Measurements from ENCODE around the gene OGN. TPM values are rescaled to one million over a fixed set of nuclear protein-coding genes. Genes with fewer than 3 reads are reported as not detected.

Gene OGN
- total and polyA plus RNA-seq, 2 donors (not counting 1 experiment from before 2014, with no cell fraction given): not detected

DNA sequence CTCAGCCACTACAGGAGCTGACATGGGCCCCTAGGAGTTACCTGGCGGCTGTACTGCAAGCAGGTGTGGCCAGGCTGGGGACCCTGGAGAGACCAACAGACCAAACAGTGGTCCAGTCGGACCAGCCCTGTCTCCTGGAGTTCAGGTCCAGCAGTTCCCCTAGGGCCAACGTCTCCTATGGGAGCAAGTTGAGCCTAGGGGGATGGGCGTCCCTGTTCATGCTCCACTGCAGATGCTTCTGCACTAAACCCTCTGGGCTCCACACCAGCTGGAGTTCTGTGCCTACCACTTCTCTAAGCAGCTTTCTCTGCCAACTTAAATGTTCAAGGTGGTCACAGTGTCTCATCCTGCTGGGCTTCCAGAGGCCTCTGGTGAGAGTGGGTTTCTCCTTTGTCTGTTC is 40.5 kb upstream of the OGN start:
- no peak overlapping the region for H3K4me2 ChIP-seq (replicated peaks; ENCODE audit: low read depth, low read length, poor library complexity, severe bottlenecking)
- no peak overlapping the region for H3K4me3 Mint-ChIP-seq
- intact Hi-C loops (cut with micrococcal nuclease): no loop called here

DNA sequence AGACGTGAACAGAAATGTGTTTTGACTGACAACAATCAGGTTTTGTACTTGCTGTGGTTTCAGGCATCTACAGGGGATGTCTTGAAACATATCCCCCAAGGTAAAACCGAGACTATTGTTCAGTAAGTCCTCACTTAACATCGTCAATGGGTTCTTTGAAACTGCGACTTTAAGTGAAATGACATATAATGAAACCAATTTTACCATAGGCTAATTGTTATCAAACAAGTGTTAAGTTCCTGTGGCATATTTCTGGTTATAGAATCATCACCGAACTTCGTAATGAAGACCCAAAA is 36.3 kb upstream of the OGN start:
- H3K4me3 Mint-ChIP-seq: no peak overlapping the region
- Histone ChIP-seq H4K20me1 (ENCODE audit: control insufficient read depth, insufficient read depth, low read length, poor library complexity, severe bottlenecking) (no peaks in the 10 kb centered on the region), H3K4me2 (replicated peaks; ENCODE audit: low read depth, low read length, poor library complexity, severe bottlenecking) (no peak overlapping the region), H3K9ac (ENCODE audit: low read length) (no peak overlapping the region), H3K79me2 (ENCODE audit: control insufficient read depth, insufficient read depth, low read length) (no peaks in the 10 kb centered on the region), H3K27ac (ENCODE audit: low read length in 2 of 2) (no peak overlapping the region), H3K36me3 (replicated peaks in 1 of 2; ENCODE audit: control extremely low read depth in 1 of 2, control insufficient read depth in 1 of 2, extremely low read depth in 1 of 2, insufficient read depth in 2 of 2, low read length in 1 of 2) (no peaks in the 10 kb centered on the region), H2AFZ (ENCODE audit: insufficient read depth, low read depth, low read length, poor library complexity, severe bottlenecking) (no peak overlapping the region), H3K4me3 (ENCODE audit: control extremely low read depth in 1 of 5, extremely low read depth in 1 of 5, insufficient read depth in 1 of 5, low read depth in 2 of 5, low read length in 4 of 5) (no peak overlapping the region), H3K9me3 (ENCODE audit: control extremely low read depth in 1 of 3, control insufficient read depth in 2 of 3, insufficient read depth in 1 of 3, low read length in 2 of 3) (no peaks in the 10 kb centered on the region), H3K27me3 (replicated peaks in 1 of 4; ENCODE audit: control extremely low read depth in 1 of 4, control insufficient read depth in 3 of 4, insufficient read depth in 4 of 4, low read length in 3 of 4) (no peaks in the 10 kb centered on the region), H3K4me1 (ENCODE audit: control insufficient read depth in 2 of 2, insufficient read depth in 2 of 2, low read length in 2 of 2) (no peaks in the 10 kb centered on the region)
- H3K4me1 Mint-ChIP-seq: no peaks in the 10 kb centered on the region
- TF ChIP-seq EZH2 (IDR thresholded peaks at IDR 0.05; ENCODE audit: borderline replicate concordance, insufficient read depth, low read depth, low read length, poor library complexity, severe bottlenecking): no peak
- TF ChIP-seq, protein P1, sequence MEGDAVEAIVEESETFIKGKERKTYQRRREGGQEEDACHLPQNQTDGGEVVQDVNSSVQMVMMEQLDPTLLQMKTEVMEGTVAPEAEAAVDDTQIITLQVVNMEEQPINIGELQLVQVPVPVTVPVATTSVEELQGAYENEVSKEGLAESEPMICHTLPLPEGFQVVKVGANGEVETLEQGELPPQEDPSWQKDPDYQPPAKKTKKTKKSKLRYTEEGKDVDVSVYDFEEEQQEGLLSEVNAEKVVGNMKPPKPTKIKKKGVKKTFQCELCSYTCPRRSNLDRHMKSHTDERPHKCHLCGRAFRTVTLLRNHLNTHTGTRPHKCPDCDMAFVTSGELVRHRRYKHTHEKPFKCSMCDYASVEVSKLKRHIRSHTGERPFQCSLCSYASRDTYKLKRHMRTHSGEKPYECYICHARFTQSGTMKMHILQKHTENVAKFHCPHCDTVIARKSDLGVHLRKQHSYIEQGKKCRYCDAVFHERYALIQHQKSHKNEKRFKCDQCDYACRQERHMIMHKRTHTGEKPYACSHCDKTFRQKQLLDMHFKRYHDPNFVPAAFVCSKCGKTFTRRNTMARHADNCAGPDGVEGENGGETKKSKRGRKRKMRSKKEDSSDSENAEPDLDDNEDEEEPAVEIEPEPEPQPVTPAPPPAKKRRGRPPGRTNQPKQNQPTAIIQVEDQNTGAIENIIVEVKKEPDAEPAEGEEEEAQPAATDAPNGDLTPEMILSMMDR (IDR thresholded peaks at IDR 0.05): no peak
- ChIA-PET POLR2A (no interaction called here), CTCF (interaction anchor here (0.5 to 5.9 kb wide), 2 partner anchors 303 to 1525 kb away, joined by 3 to 57 read pairs; no protein-coding TSS in a partner anchor)
- no peaks in the 10 kb centered on the region for H3K27me3 Mint-ChIP-seq
- ATAC-seq (ENCODE audit: low read depth) (no peak), DNase-seq (no peak)
- H3K9me3 Mint-ChIP-seq (ENCODE audit: insufficient read depth): no peaks in the 10 kb centered on the region
- H3K27ac Mint-ChIP-seq: no peak overlapping the region
- WGBS (ENCODE audit: insufficient coverage): 80% methylated on average over 1 of the region's 6 CpGs
- intact Hi-C loops (cut with micrococcal nuclease): no loop called here

More for the DNA sequence above, 40.5 kb upstream of the OGN start:
- no peaks in the 10 kb centered on the region for H3K27me3 ChIP-seq (replicated peaks in 1 of 4; ENCODE audit: control extremely low read depth in 1 of 4, control insufficient read depth in 3 of 4, insufficient read depth in 4 of 4, low read length in 3 of 4)
- H3K27me3 Mint-ChIP-seq: no peaks in the 10 kb centered on the region
- peaks cover 0 to 3% (median 0%) of the 10 kb centered on the region in 3 donors for H3K9me3 ChIP-seq (ENCODE audit: control extremely low read depth in 1 of 3, control insufficient read depth in 2 of 3, insufficient read depth in 1 of 3, low read length in 2 of 3)
- no peak for DNase-seq
- ChIA-PET POLR2A (no interaction called here), CTCF (interaction anchor here (1.5 kb wide), 1 partner anchor 305 kb away, joined by 3 read pairs; no protein-coding TSS in a partner anchor)
- no peaks in the 10 kb centered on the region for H4K20me1 ChIP-seq (ENCODE audit: control insufficient read depth, insufficient read depth, low read length, poor library complexity, severe bottlenecking)
- no peaks in the 10 kb centered on the region for H3K4me1 Mint-ChIP-seq
- ATAC-seq (ENCODE audit: low read depth): no peak
- no peaks in the 10 kb centered on the region for H3K79me2 ChIP-seq (ENCODE audit: control insufficient read depth, insufficient read depth, low read length)
- WGBS (ENCODE audit: insufficient coverage): 95% methylated on average over 4 of the region's 4 CpGs
- H3K27ac ChIP-seq (ENCODE audit: low read length in 2 of 2): no peak overlapping the region
- H3K9ac ChIP-seq (ENCODE audit: low read length): no peak overlapping the region
- no peaks in the 10 kb centered on the region for H3K4me1 ChIP-seq (ENCODE audit: control insufficient read depth in 2 of 2, insufficient read depth in 2 of 2, low read length in 2 of 2)
- H3K4me3 ChIP-seq (ENCODE audit: control extremely low read depth in 1 of 5, extremely low read depth in 1 of 5, insufficient read depth in 1 of 5, low read depth in 2 of 5, low read length in 4 of 5): no peak overlapping the region
- H2AFZ ChIP-seq (ENCODE audit: insufficient read depth, low read depth, low read length, poor library complexity, severe bottlenecking): no peak overlapping the region
- H3K27ac Mint-ChIP-seq: no peak overlapping the region
- TF ChIP-seq, protein P1 (IDR thresholded peaks at IDR 0.05): no peak
- TF ChIP-seq EZH2 (IDR thresholded peaks at IDR 0.05; ENCODE audit: borderline replicate concordance, insufficient read depth, low read depth, low read length, poor library complexity, severe bottlenecking): no peak
- no peaks in the 10 kb centered on the region for H3K9me3 Mint-ChIP-seq (ENCODE audit: insufficient read depth)
- H3K36me3 ChIP-seq (replicated peaks in 1 of 2; ENCODE audit: control extremely low read depth in 1 of 2, control insufficient read depth in 1 of 2, extremely low read depth in 1 of 2, insufficient read depth in 2 of 2, low read length in 1 of 2): no peaks in the 10 kb centered on the region
